NCI-H2196 treated with DMSO at 0.1 percent for 48 hours (cell line): ENCODE data around the gene MUC2.

Source experiments
- DNase-seq: peaks from one replicate; lab custom pipeline; 2025; ENCODE audit not compliant: unreplicated experiment; lab: John Stamatoyannopoulos, UW

The MUC2 gene

GRCh38 chr11:1118755-1119603 is 44.3 kb downstream of the MUC2 start:
- no peak for DNase-seq

GRCh38 chr11:1119604-1120146 is 45.0 kb downstream of the MUC2 start:
- no peak for DNase-seq

GRCh38 chr11:1120532-1121330 is 46.1 kb downstream of the MUC2 start:
- no peak for DNase-seq

GRCh38 chr11:1121331-1121812 is 46.7 kb downstream of the MUC2 start:
- DNase-seq = no peak

- no peak for DNase-seq
These were observed 47.4 kb downstream of the MUC2 start for GRCh38 chr11:1121813-1122663.

GRCh38 chr11:1122664-1123002 is 48.0 kb downstream of the MUC2 start:
- no peak for DNase-seq

GRCh38 chr11:1123970-1124369 is 49.3 kb downstream of the MUC2 start:
- no peak for DNase-seq
